A204.1 (cell line): ENCODE data around the gene NKD1.
"Not testable (repeated sequence)": the region's sequence is repeated elsewhere in the genome, so short reads cannot be mapped to it uniquely, and the experiment has no call there.

Source experiments
- FAIRE-seq: peaks from 2 replicates; lab custom pipeline; 2012; peaks lifted over from hg19 to GRCh38; lab: Jason Lieb, UNC

Gene NKD1

GRCh38 chr16:50548125-50548908 lies at the start of gene NKD1:
Gene NKD1, plus strand, starts transcription at chr16:50548396. Its CDS starts 158 bp downstream, at chr16:50548554.
- no peak for FAIRE-seq

- no peak for FAIRE-seq
Observed at GRCh38 chr16:50498431-50499155, 49.6 kb upstream of the NKD1 start.

- no peak for FAIRE-seq
Observed at GRCh38 chr16:50499254-50499653, 48.9 kb upstream of the NKD1 start.

- no peak for FAIRE-seq
Observed at GRCh38 chr16:50500171-50500874, 47.9 kb upstream of the NKD1 start.

GRCh38 chr16:50501251-50501650 lies 46.9 kb upstream of the NKD1 start:
- FAIRE-seq = no peak

- no peak for FAIRE-seq
Observed at GRCh38 chr16:50501986-50502615, 46.1 kb upstream of the NKD1 start.

- no peak for FAIRE-seq
Observed at GRCh38 chr16:50502616-50503011, 45.6 kb upstream of the NKD1 start.

GRCh38 chr16:50503868-50504531 lies 44.2 kb upstream of the NKD1 start:
- not testable (repeated sequence) for FAIRE-seq

- no peak for FAIRE-seq
Observed at GRCh38 chr16:50505115-50505514, 43.1 kb upstream of the NKD1 start.

- no peak for FAIRE-seq
Observed at GRCh38 chr16:50505714-50506542, 42.3 kb upstream of the NKD1 start.

GRCh38 chr16:50506543-50506937 lies 41.7 kb upstream of the NKD1 start:
- FAIRE-seq = no peak

- FAIRE-seq = no peak
Observed at GRCh38 chr16:50507397-50507796, 40.8 kb upstream of the NKD1 start.

GRCh38 chr16:50509521-50510341 lies 38.5 kb upstream of the NKD1 start:
- no peak for FAIRE-seq

- no peak for FAIRE-seq
Observed at GRCh38 chr16:50515218-50515617, 33.0 kb upstream of the NKD1 start.

GRCh38 chr16:50516401-50516800 lies 31.8 kb upstream of the NKD1 start:
- FAIRE-seq = no peak

GRCh38 chr16:50516890-50517289 lies 31.3 kb upstream of the NKD1 start:
- FAIRE-seq = no peak

GRCh38 chr16:50517450-50518252 lies 30.5 kb upstream of the NKD1 start:
- no peak for FAIRE-seq

GRCh38 chr16:50519001-50519400 lies 29.2 kb upstream of the NKD1 start:
- FAIRE-seq = no peak

- FAIRE-seq = no peak
Observed at GRCh38 chr16:50519602-50520001, 28.6 kb upstream of the NKD1 start.
